Adrenal gland (tissue), 12 donors: ENCODE data around the gene RAB11FIP5. TPM values are rescaled to one million over a fixed set of nuclear protein-coding genes. Genes with fewer than 3 reads are reported as not detected.
"Not testable (repeated sequence)": the region's sequence is repeated elsewhere in the genome, so short reads cannot be mapped to it uniquely, and the experiment has no call there.

ENCODE experiments used
- DNase-seq, 7 donors: peaks; one replicate each; pipeline ENCODE4 v3.0.0-alpha.2; 2019 to 2020
- H3K27ac ChIP-seq, 5 donors: fragments of 200-600 bp; sonication (generic) in 4 of 5; 1 replicate in 3 of 5; 2 replicates in 2 of 5; pipeline versions ENCODE4 v1.5.1 to v1.8.0; 2016 to 2020; ENCODE audit warnings: mild to moderate bottlenecking in 1 of 5
- H3K27me3 ChIP-seq: fragments of 200-600 bp; 2 replicates; pipeline ENCODE4 v1.8.0; 2021
- H3K36me3 ChIP-seq, 2 donors: fragments of 200-600 bp; replicated peaks in 1 of 2; 1 replicate in 1 of 2; 2 replicates in 1 of 2; pipeline versions ENCODE4 v1.5.1 to v1.8.0; 2018 to 2022
- H3K4me1 ChIP-seq, 2 donors: fragments of 200-600 bp; replicated peaks in 1 of 2; 1 replicate in 1 of 2; 2 replicates in 1 of 2; pipeline versions ENCODE4 v1.5.1 to v1.8.0; 2018 to 2021
- H3K4me3 ChIP-seq, 4 donors: fragments of 200-600 bp; sonication (generic) in 3 of 4; one replicate each; pipeline ENCODE4 v1.5.1; 2016 to 2018
- H3K9me3 ChIP-seq, 3 donors: fragments of 200-600 bp; sonication (generic) in 1 of 3; replicated peaks in 1 of 3; 1 replicate in 2 of 3; 2 replicates in 1 of 3; pipeline versions ENCODE4 v1.5.1 to v1.8.0; 2016 to 2021
- POLR2A ChIP-seq, 2 donors: fragments of 450-650 bp; IDR thresholded peaks; one replicate each; pipeline ENCODE4 v1.6.1; 2017; ENCODE audit warnings: antibody characterized with exemption in 2 of 2, mild to moderate bottlenecking in 2 of 2, moderate library complexity in 1 of 2
- WGBS, 4 donors: extraction: QIAGEN DNeasy Blood & Tissue Kit in 2 of 4; methylation state at CpG; one replicate each; pipeline versions ENCODE4 v1.1.5 to v1.1.7; 2013 to 2017; 5-methylcytosine and 5-hydroxymethylcytosine counted together
- intact Hi-C, 2 donors: fragments of 100-400 bp; cut with DNase I; formaldehyde crosslinking; loops; one replicate each; pipeline versions ENCODE4 v1.14.1 to v1.15.0; 2022 to 2023
- polyA plus RNA-seq, 3 donors: library from polyadenylated mRNA; stranded (reverse); fragments of 200-250 nt in 2 of 3; fragments of 350-450 nt in 1 of 3; fragmentation: Illumina TruSeq in 1 of 3; extraction: RNeasy Lipid Tissue Mini Kit (QIAGEN cat#74804) in 1 of 3; gene quantifications; one replicate each; pipeline ENCODE4 v1.2.3, GENCODE V29; 2013 to 2014
- total RNA-seq, 9 donors: library from RNA; depleted of rRNA in 4 of 9; stranded (reverse); fragments of >200 nt in 4 of 9; fragments of 120-200 nt in 1 of 9; fragmentation: NEBNext Ultra II Directional in 1 of 9; extraction: Animal tissue kit (Norgen Biotek cat#: 25700) in 1 of 9; gene quantifications; one replicate each; pipeline versions ENCODE4 v1.1.0 to v1.2.4, GENCODE V29; 2013 to 2023
- TF ChIP-seq, protein P1 (sequence below), 6 experiments: fragments of 450-650 bp in 4 of 6; fragments of 200-600 bp in 2 of 6; sonication (generic) in 1 of 6; IDR thresholded peaks; 1 replicate in 5 of 6; 2 replicates in 1 of 6; pipeline versions ENCODE4 v1.5.1 to v1.8.0; 2016 to 2021; ENCODE audit warnings: antibody characterized with exemption in 6 of 6, mild to moderate bottlenecking in 2 of 6, moderate library complexity in 1 of 6
- donor health status: healthy with polysubstance abuse.
- donor health status: Bipolar disorder and iron deficiency.
- donor health status: DM: yes; HTN: yes; CAD: no.
- donor health status: DM: no; HTN: no; CAD: no.
- donor health status: DM: no; HTN: no; CAD: no.
- donor health status: DM: yes; HTN: yes; CAD: no.

The RAB11FIP5 gene
- total and polyA plus RNA-seq, 12 donors, result 3.3 to 46.7 (median 23.3) TPM

DNA sequence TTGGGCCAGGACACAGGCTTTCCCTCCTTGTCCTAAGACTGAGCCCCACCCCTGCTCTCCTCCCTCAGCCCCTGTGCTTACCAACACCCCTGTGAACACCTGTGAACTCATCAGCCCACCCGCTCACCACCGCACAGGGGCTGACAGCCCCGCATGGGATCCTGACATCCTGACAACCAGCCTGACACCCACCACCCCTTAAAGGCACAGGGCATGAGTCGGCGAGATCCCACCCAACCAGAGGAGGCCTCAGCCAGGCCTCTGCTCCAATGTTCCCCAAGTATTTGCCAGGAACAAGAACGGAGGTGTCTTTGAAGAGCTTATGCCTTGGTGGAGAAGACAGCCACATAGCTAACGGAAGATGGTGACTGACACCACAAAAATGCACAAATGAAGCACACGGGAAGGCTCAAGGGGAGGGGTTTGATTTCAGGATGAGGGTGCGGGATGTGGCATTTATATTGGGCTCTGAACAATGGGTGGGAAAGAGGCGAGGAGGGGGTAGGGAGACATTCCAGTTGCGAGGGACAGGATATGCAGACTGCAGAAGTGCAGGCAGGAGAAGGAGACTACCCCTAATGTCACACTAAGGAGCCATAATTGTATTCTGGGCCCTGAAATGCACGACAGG lies 11.0 kb downstream of the RAB11FIP5 start:
- no peak for DNase-seq
- WGBS, 4 donors, result 87 to 93% (median 89%) methylated on average over 9 to 12 of the region's 12 CpGs
- no peak for TF ChIP-seq POLR2A (IDR thresholded peaks at IDR 0.05)
- TF ChIP-seq, protein P1, sequence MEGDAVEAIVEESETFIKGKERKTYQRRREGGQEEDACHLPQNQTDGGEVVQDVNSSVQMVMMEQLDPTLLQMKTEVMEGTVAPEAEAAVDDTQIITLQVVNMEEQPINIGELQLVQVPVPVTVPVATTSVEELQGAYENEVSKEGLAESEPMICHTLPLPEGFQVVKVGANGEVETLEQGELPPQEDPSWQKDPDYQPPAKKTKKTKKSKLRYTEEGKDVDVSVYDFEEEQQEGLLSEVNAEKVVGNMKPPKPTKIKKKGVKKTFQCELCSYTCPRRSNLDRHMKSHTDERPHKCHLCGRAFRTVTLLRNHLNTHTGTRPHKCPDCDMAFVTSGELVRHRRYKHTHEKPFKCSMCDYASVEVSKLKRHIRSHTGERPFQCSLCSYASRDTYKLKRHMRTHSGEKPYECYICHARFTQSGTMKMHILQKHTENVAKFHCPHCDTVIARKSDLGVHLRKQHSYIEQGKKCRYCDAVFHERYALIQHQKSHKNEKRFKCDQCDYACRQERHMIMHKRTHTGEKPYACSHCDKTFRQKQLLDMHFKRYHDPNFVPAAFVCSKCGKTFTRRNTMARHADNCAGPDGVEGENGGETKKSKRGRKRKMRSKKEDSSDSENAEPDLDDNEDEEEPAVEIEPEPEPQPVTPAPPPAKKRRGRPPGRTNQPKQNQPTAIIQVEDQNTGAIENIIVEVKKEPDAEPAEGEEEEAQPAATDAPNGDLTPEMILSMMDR (IDR thresholded peaks at IDR 0.05), result no peak
- intact Hi-C loops, result no loop called here
- Histone ChIP-seq H3K9me3 (no peaks in the 10 kb centered on the region), H3K4me1 (peaks cover under 1 to 20% of the 10 kb centered on the region in 2 donors), H3K36me3 (no peaks in the 10 kb centered on the region), H3K27me3 (no peaks in the 10 kb centered on the region), H3K27ac (no peak overlapping the region), H3K4me3 (no peak overlapping the region)

DNA sequence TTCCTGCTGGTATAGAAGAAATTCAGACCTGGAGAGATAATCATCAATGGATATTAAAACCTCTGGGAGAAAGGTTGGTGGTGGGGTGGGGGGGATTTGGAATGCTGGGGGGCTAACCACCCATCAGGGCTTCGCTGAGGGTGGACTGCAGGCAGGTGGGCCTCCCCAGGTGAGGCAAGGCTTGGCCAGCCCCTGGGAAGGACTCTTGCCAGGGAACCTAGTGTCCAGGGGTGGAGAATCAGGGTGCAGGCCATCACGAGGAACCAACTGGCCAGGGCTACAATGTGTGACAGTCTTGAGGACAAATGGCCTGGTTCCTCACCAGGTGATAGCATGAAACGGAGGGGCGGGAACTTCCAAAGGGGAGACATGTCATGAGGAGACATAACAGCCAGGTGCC lies 11.8 kb downstream of the RAB11FIP5 start:
- peaks cover 0 to 17% of the 10 kb centered on the region in 2 donors for H3K4me1 ChIP-seq
- no peaks in the 10 kb centered on the region for H3K36me3 ChIP-seq
- no peak for DNase-seq
- TF ChIP-seq POLR2A (IDR thresholded peaks at IDR 0.05), result no peak
- TF ChIP-seq, protein P1 (IDR thresholded peaks at IDR 0.05), result no peak
- no peaks in the 10 kb centered on the region for H3K9me3 ChIP-seq
- no peaks in the 10 kb centered on the region for H3K27me3 ChIP-seq
- H3K4me3 ChIP-seq, result no peak overlapping the region
- WGBS, 4 donors, result 91 to 98% (median 95%) methylated on average over 4 of the region's 4 CpGs
- intact Hi-C loops, result no loop called here
- H3K27ac ChIP-seq, result no peak overlapping the region

DNA sequence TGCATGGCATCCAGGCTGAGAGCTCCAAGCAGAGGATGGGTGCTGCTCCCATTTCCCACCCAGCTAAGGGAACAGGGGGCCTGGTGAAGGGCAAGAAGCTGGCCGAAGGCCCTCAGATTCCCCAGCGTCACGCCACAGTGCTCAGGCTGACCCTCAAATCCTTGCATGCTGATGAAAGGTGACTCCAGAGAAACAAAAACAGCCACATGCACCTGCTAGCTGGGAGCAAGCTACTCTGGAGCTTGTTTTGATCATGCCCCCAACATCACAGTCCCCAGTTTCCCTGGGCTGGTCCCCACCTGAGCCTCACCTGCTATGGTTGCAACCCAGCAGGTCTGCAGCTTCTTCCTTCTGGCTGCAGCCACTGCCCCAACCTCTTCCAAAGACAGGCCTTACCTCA lies 13.3 kb downstream of the RAB11FIP5 start:
- no peak for TF ChIP-seq POLR2A (IDR thresholded peaks at IDR 0.05)
- TF ChIP-seq, protein P1 (IDR thresholded peaks at IDR 0.05), result no peak
- H3K27ac ChIP-seq, result no peak overlapping the region
- intact Hi-C loops, result loop anchor here in 1 of 2 donors (5.0 kb wide), 1 partner anchor 43 kb away; no protein-coding TSS in a partner anchor
- H3K4me3 ChIP-seq, result no peak overlapping the region
- no peak for DNase-seq
- 91 to 100% (median 96%) methylated on average over 3 of the region's 3 CpGs for WGBS, 4 donors
- no peaks in the 10 kb centered on the region for H3K36me3 ChIP-seq
- peaks cover 0 to 17% of the 10 kb centered on the region in 2 donors for H3K4me1 ChIP-seq
- no peaks in the 10 kb centered on the region for H3K9me3 ChIP-seq
- no peaks in the 10 kb centered on the region for H3K27me3 ChIP-seq

DNA sequence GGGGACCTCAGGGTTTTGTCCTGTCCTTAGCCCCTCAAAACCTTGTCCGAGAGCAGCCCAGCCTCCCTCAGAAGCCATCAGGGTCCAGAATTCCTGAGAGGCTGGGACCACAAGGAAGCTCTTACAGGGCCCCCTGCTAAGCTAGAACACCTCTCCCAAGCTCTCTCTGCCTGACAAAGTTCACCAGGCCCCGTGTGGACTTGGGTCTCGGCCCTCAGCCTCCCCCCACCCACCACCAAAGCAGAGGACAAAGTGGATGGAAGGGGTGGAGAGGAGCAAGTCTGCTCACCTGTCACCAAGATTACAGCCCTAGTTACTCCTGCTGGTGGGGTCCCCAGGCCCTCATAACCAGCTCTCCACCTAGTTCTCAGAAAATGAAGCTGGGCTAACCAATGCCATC lies 16.8 kb downstream of the RAB11FIP5 start:
- no peak for DNase-seq
- Histone ChIP-seq H3K9me3 (no peaks in the 10 kb centered on the region), H3K36me3 (no peaks in the 10 kb centered on the region), H3K4me3 (no peak overlapping the region), H3K27ac (no peak overlapping the region), H3K27me3 (no peaks in the 10 kb centered on the region), H3K4me1 (no peaks in the 10 kb centered on the region)
- no peak for TF ChIP-seq POLR2A (IDR thresholded peaks at IDR 0.05)
- TF ChIP-seq, protein P1 (IDR thresholded peaks at IDR 0.05), result no peak
- 80 to 91% (median 82%) methylated on average over 1 to 3 of the region's 3 CpGs for WGBS, 4 donors
- intact Hi-C loops, result loop anchor here in 1 of 2 donors (5.0 kb wide), 1 partner anchor 46 kb away; no protein-coding TSS in a partner anchor

DNA sequence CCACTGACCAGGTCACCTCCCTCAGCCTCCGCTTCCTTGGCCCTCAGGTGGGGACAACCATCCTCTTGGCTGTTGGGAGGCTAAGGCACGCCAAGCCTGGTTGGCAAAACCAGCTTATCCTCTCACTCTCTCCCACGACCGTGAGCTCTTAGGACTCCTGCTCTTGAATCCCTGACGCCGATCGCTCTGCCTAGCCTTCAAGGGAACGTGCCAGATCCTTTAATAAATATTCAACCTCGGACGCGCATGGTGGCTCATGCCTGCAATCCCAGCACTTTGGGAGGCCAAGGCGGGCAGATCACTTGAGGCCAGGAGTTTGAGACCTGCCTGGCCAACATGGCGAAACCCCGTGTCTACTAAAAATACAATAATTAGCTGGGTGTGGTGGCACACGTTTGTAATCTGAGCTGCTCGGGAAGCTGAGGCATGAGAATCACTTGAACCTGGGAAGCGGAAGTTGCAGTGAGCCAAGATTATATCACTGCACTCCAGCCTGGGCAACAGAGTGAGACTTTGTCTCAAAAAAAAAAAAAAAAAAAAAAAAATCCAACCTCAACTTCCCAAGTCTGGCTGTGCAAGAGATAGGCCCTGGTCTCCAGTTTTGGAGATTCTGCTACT lies 19.0 kb downstream of the RAB11FIP5 start:
- WGBS, 4 donors, result 87 to 93% (median 90%) methylated on average over 15 to 17 of the region's 17 CpGs
- intact Hi-C loops, H3K9me3 ChIP-seq, H3K4me3 ChIP-seq, H3K27ac ChIP-seq, H3K27me3 ChIP-seq, DNase-seq, H3K4me1 ChIP-seq, H3K36me3 ChIP-seq: not testable (repeated sequence)
